ENCODE measurements around the gene KCNG2.

Gene KCNG2

DNA sequence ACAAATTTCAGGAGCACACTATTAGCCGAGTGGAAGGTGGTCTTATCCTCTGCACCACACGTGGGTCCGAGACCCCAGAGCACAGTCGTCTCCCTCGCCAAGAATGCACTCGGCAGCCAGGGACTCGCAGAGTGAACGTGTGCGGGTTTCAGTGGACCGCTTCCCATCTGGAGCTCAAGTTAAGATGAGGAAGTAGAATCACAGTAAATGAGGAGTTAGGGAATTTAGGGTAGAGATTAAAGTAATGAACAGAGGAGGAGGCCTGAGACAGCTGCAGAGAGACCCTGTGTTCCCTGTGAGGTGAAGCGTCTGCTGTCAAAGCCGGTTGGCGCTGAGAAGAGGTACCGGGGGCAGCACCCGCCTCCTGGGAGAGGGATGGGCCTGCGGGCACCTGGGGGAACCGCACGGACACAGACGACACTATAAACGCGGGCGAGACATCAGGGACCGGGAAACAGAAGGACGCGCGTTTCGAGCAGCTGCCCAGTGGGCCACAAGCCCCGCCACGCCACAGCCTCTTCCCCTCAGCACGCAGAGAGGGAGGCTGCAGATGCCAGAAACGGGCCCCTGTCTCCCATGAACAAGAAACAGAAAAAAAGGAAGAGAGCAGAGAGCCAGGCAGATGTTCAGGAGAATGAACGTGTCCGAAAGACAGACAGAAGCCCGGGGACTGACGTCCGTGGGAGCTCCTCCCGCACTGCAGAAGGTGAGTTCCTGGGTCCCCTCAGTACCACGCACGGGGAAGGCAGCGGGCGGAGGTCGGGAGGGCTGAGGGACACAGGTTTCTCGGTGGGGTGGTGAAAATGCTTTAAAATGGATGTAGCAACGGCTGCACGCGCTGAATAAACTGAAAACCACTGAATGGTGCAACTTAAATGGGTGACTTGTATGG is 5.4 kb upstream of the KCNG2 start:
- Histone ChIP-seq H3K4me3 (IDR thresholded peaks at IDR 0.05; ENCODE audit: insufficient read depth, low read depth, low read length) (no peak overlapping the region), H3K4me1 (ENCODE audit: low read depth, poor library complexity, severe bottlenecking) (no peaks in the 10 kb centered on the region), H2AFZ (ENCODE audit: low read depth) (no peak overlapping the region), H3K9ac (no peak overlapping the region), H3K4me2 (no peak overlapping the region), H3K36me3 (ENCODE audit: insufficient read depth) (no peaks in the 10 kb centered on the region), H4K20me1 (ENCODE audit: insufficient read depth) (no peaks in the 10 kb centered on the region), H3K27ac (no peak overlapping the region), H3K79me2 (ENCODE audit: insufficient read depth, low read depth) (no peaks in the 10 kb centered on the region), H3K27me3 (ENCODE audit: insufficient read depth, low read depth) (no peaks in the 10 kb centered on the region)
- TF ChIP-seq, protein P1, sequence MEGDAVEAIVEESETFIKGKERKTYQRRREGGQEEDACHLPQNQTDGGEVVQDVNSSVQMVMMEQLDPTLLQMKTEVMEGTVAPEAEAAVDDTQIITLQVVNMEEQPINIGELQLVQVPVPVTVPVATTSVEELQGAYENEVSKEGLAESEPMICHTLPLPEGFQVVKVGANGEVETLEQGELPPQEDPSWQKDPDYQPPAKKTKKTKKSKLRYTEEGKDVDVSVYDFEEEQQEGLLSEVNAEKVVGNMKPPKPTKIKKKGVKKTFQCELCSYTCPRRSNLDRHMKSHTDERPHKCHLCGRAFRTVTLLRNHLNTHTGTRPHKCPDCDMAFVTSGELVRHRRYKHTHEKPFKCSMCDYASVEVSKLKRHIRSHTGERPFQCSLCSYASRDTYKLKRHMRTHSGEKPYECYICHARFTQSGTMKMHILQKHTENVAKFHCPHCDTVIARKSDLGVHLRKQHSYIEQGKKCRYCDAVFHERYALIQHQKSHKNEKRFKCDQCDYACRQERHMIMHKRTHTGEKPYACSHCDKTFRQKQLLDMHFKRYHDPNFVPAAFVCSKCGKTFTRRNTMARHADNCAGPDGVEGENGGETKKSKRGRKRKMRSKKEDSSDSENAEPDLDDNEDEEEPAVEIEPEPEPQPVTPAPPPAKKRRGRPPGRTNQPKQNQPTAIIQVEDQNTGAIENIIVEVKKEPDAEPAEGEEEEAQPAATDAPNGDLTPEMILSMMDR (conservative IDR thresholded peaks at IDR 0.05; ENCODE audit: low read depth, low read length): no peak

DNA sequence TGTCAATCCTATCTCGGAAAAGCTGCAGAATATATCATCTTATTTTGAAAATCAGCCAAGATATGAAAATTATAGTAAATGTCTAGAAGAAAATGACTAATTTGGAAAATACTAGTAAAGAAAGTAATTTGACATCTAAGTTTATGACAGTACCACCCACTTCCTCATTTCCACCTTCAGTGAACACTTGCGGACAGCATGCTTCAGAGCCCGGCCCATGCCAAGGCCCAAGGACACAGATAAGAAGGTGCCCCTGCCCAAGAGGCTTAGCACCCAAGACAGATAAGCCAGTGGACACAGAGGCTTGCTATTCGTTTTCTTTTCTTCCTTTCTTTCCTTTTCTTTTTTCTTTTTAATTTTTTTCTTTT is 4.8 kb upstream of the KCNG2 start:
- no peak overlapping the region for H3K4me3 ChIP-seq (IDR thresholded peaks at IDR 0.05; ENCODE audit: insufficient read depth, low read depth, low read length)
- no peak overlapping the region for H3K27ac ChIP-seq
- no peaks in the 10 kb centered on the region for H3K79me2 ChIP-seq (ENCODE audit: insufficient read depth, low read depth)
- no peaks in the 10 kb centered on the region for H3K4me1 ChIP-seq (ENCODE audit: low read depth, poor library complexity, severe bottlenecking)
- TF ChIP-seq, protein P1 (conservative IDR thresholded peaks at IDR 0.05; ENCODE audit: low read depth, low read length): no peak
- H3K9ac ChIP-seq: no peak overlapping the region
- H3K4me2 ChIP-seq: no peak overlapping the region
- no peaks in the 10 kb centered on the region for H4K20me1 ChIP-seq (ENCODE audit: insufficient read depth)
- H3K27me3 ChIP-seq (ENCODE audit: insufficient read depth, low read depth): no peaks in the 10 kb centered on the region
- H3K36me3 ChIP-seq (ENCODE audit: insufficient read depth): no peaks in the 10 kb centered on the region
- no peak overlapping the region for H2AFZ ChIP-seq (ENCODE audit: low read depth)

DNA sequence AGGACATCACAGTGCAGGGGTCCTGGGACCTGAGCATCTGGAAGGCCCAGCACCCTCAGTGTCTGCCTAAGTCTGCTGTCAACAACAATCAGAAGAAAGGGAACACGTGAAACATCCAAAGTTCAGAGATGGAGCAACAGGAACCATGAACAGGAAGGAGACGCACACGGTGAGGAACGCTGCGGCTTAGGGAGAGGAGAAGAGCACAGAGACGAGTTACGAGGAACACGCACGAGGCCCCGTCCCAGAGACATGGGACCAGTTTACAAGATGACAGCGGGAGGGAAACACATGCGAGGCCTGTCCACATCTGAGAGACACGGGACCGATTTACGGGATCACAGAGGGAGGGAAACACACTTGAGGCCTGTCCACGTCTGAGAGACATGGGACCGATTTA is 2.9 kb upstream of the KCNG2 start:
- Histone ChIP-seq H3K27ac (no peak overlapping the region), H3K79me2 (ENCODE audit: insufficient read depth, low read depth) (no peaks in the 10 kb centered on the region), H3K36me3 (ENCODE audit: insufficient read depth) (no peaks in the 10 kb centered on the region), H3K4me1 (ENCODE audit: low read depth, poor library complexity, severe bottlenecking) (no peaks in the 10 kb centered on the region), H3K4me2 (no peak overlapping the region), H2AFZ (ENCODE audit: low read depth) (no peak overlapping the region), H3K27me3 (ENCODE audit: insufficient read depth, low read depth) (no peaks in the 10 kb centered on the region), H3K9ac (no peak overlapping the region), H4K20me1 (ENCODE audit: insufficient read depth) (no peaks in the 10 kb centered on the region), H3K4me3 (IDR thresholded peaks at IDR 0.05; ENCODE audit: insufficient read depth, low read depth, low read length) (no peak overlapping the region)
- TF ChIP-seq, protein P1 (conservative IDR thresholded peaks at IDR 0.05; ENCODE audit: low read depth, low read length): no peak

DNA sequence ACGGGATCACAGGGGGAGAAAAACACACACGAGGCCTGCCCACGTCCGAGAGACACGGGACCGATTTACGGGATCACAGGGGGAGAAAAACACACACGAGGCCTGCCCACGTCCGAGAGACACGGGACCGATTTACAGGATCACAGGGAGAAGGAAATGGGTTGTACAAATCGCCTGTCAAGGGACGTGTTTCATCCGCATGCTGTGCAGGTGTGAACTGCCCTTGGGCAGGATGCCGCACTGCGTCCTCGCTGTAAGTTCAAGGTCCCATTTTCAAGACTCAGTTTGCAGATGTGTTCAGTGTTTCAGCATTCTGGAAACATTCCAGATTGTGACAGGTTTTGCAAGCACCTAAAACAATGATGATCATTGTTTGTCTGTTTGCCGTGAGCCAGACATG is 2.3 kb upstream of the KCNG2 start:
- H4K20me1 ChIP-seq (ENCODE audit: insufficient read depth): no peaks in the 10 kb centered on the region
- no peak overlapping the region for H3K4me3 ChIP-seq (IDR thresholded peaks at IDR 0.05; ENCODE audit: insufficient read depth, low read depth, low read length)
- no peaks in the 10 kb centered on the region for H3K27me3 ChIP-seq (ENCODE audit: insufficient read depth, low read depth)
- TF ChIP-seq, protein P1 (conservative IDR thresholded peaks at IDR 0.05; ENCODE audit: low read depth, low read length): no peak
- H3K4me2 ChIP-seq: no peak overlapping the region
- H3K36me3 ChIP-seq (ENCODE audit: insufficient read depth): no peaks in the 10 kb centered on the region
- H3K27ac ChIP-seq: no peak overlapping the region
- no peaks in the 10 kb centered on the region for H3K79me2 ChIP-seq (ENCODE audit: insufficient read depth, low read depth)
- no peak overlapping the region for H2AFZ ChIP-seq (ENCODE audit: low read depth)
- H3K9ac ChIP-seq: no peak overlapping the region
- no peaks in the 10 kb centered on the region for H3K4me1 ChIP-seq (ENCODE audit: low read depth, poor library complexity, severe bottlenecking)

Measured in KMS-11 (cell line).